IMR-90 (cell line): ENCODE results near the gene TSC2. TPM values are rescaled to one million over a fixed set of nuclear protein-coding genes. Genes with fewer than 3 reads are reported as not detected.

ENCODE experiments used
- ATAC-seq: fragments of 200-7000 bp; cut with Tn5 transposase; 2 replicates; pipeline ENCODE4 v1.9.1; 2020; ENCODE audit warnings: low read depth, mild to moderate bottlenecking, moderate library complexity
- BruUV-seq: library from RNA; stranded (reverse); fragments of 400-500 nt; replicated peaks from 2 replicates; lab custom pipeline; 2021; lab: Mats Ljungman, UMichigan
- CTCF ChIA-PET: fragments of 300-600 bp; formaldehyde crosslinking; extraction: SDS; loops from one replicate; lab custom pipeline; 2021; ENCODE audit warnings: antibody characterized with exemption; lab: Yijun Ruan, JAX
- POLR2A ChIA-PET: fragments of 300-600 bp; sonication (Branson Sonifier 250); formaldehyde crosslinking; loops from one replicate; lab custom pipeline; 2022; ENCODE audit warnings: antibody characterized with exemption; ENCODE audit not compliant: unreplicated experiment; lab: Charles Lee
- DNase-seq: peaks from one replicate; pipeline ENCODE4 v3.0.0; 2013
- H2AFZ ChIP-seq: replicated peaks from 2 replicates; pipeline ENCODE3; 2013; ENCODE audit warnings: low read length, mild to moderate bottlenecking; ENCODE audit not compliant: poor library complexity
- H2AK5ac ChIP-seq: 2 replicates; pipeline ENCODE4 v1.6.1; 2013; ENCODE audit warnings: low read depth, low read length, inconsistent platforms
- H2AK9ac ChIP-seq: replicated peaks from 2 replicates; pipeline ENCODE3; 2013; ENCODE audit warnings: mild to moderate bottlenecking, low read depth, low read length, moderate library complexity; ENCODE audit not compliant: poor library complexity
- H2BK120ac ChIP-seq: 2 replicates; pipeline ENCODE4 v1.6.1; 2013; ENCODE audit warnings: low read depth, low read length, inconsistent platforms
- H2BK15ac ChIP-seq: 3 replicates; pipeline ENCODE4 v1.6.1; 2013; ENCODE audit warnings: low read depth, low read length, inconsistent platforms
- H2BK20ac ChIP-seq: 2 replicates; pipeline ENCODE4 v1.6.1; 2013; ENCODE audit warnings: low read depth, mild to moderate bottlenecking, inconsistent platforms, low read length, moderate library complexity
- H2BK5ac ChIP-seq: 2 replicates; pipeline ENCODE4 v1.6.1; 2013; ENCODE audit warnings: mild to moderate bottlenecking, low read depth, low read length, inconsistent platforms; ENCODE audit not compliant: poor library complexity, severe bottlenecking
- H3K14ac ChIP-seq: replicated peaks from 2 replicates; pipeline ENCODE4 v1.6.1; 2013; ENCODE audit warnings: low read depth, low read length, inconsistent platforms
- H3K18ac ChIP-seq: 2 replicates; pipeline ENCODE4 v1.6.1; 2013; ENCODE audit warnings: low read depth, low read length, control low read depth
- H3K23ac ChIP-seq: 2 replicates; pipeline ENCODE4 v1.6.1; 2013; ENCODE audit warnings: low read depth, low read length, inconsistent platforms
- H3K27ac ChIP-seq: 2 replicates; pipeline ENCODE4 v1.5.1; 2013; ENCODE audit warnings: mild to moderate bottlenecking, control low read depth, low read length; ENCODE audit not compliant: insufficient read depth
- H3K27me3 ChIP-seq: 2 replicates; pipeline ENCODE4 v1.6.1; 2013; ENCODE audit warnings: low read length; ENCODE audit not compliant: control insufficient read depth, insufficient read depth
- H3K36me3 ChIP-seq: 2 replicates; pipeline ENCODE4 v1.6.1; 2013; ENCODE audit warnings: low read length, mixed read lengths; ENCODE audit not compliant: control insufficient read depth, insufficient read depth
- H3K4ac ChIP-seq: 2 replicates; pipeline ENCODE4 v1.6.1; 2013; ENCODE audit warnings: low read depth, low read length, inconsistent platforms
- H3K4me1 ChIP-seq: 2 replicates; pipeline ENCODE4 v1.6.1; 2013; ENCODE audit warnings: low read length, mixed read lengths; ENCODE audit not compliant: control insufficient read depth, insufficient read depth
- H3K4me2 ChIP-seq: 2 replicates; pipeline ENCODE4 v1.6.1; 2013; ENCODE audit warnings: low read depth, mild to moderate bottlenecking, control low read depth, low read length, moderate library complexity
- H3K4me3 ChIP-seq: 2 replicates; pipeline ENCODE4 v1.5.1; 2013; ENCODE audit warnings: low read depth, mild to moderate bottlenecking, control low read depth, low read length, moderate library complexity; ENCODE audit not compliant: insufficient read depth
- H3K56ac ChIP-seq: 2 replicates; pipeline ENCODE4 v1.6.1; 2013; ENCODE audit warnings: low read length, inconsistent platforms; ENCODE audit not compliant: insufficient read depth; ENCODE audit errors: extremely low read depth
- H3K79me1 ChIP-seq, 2 experiments: 2 replicates each; pipeline ENCODE4 v1.6.1; 2013; ENCODE audit warnings: low read length in 2 of 2, inconsistent platforms in 1 of 2, low read depth in 1 of 2
- H3K9ac ChIP-seq: 2 replicates; pipeline ENCODE4 v1.6.1; 2013; ENCODE audit warnings: low read depth, low read length, control low read depth
- H3K9me1 ChIP-seq: 2 replicates; pipeline ENCODE4 v1.6.1; 2013; ENCODE audit warnings: low read length, inconsistent platforms; ENCODE audit not compliant: insufficient read depth
- H3K9me3 ChIP-seq: 2 replicates; pipeline ENCODE4 v1.6.1; 2013; ENCODE audit warnings: low read length; ENCODE audit not compliant: control insufficient read depth, insufficient read depth
- H4K20me1 ChIP-seq: 2 replicates; pipeline ENCODE4 v1.6.1; 2013; ENCODE audit warnings: low read length, inconsistent platforms; ENCODE audit not compliant: insufficient read depth
- H4K5ac ChIP-seq: 2 replicates; pipeline ENCODE4 v1.6.1; 2013; ENCODE audit warnings: mild to moderate bottlenecking, low read depth, low read length, control low read depth
- H4K8ac ChIP-seq, 2 experiments: 2 replicates each; pipeline ENCODE4 v1.6.1; 2013; ENCODE audit warnings: low read depth in 2 of 2, low read length in 2 of 2, control low read depth in 1 of 2, inconsistent platforms in 1 of 2
- H4K91ac ChIP-seq: 2 replicates; pipeline ENCODE4 v1.6.1; 2013; ENCODE audit warnings: low read depth, low read length, inconsistent platforms; ENCODE audit not compliant: insufficient read depth
- BHLHE40 ChIP-seq: fragments of 150-350 bp; IDR thresholded peaks from 2 replicates; pipeline ENCODE4 v1.6.1; 2016; ENCODE audit warnings: mild to moderate bottlenecking, low read depth, low read length
- CEBPB ChIP-seq: IDR thresholded peaks from 2 replicates; pipeline ENCODE4 v1.6.1; 2012; ENCODE audit warnings: low read depth, low read length, improper control_type of control experiment
- NFE2L2 ChIP-seq: fragments of 150-350 bp; IDR thresholded peaks from 2 replicates; pipeline ENCODE4 v1.6.1; 2016; ENCODE audit warnings: low read depth, mild to moderate bottlenecking, low read length
- WGBS, 2 experiments: methylation state at CpG; one replicate each; pipeline versions ENCODE4 v1.1.5 to v1.1.7; 2013; ENCODE audit warnings: missing lambda C conversion rate in 2 of 2; ENCODE audit not compliant: insufficient read length in 1 of 2; ENCODE audit errors: extremely low coverage in 2 of 2; 5-methylcytosine and 5-hydroxymethylcytosine counted together
- dilution Hi-C: fragments of 300-500 bp; cut with HindIII; formaldehyde crosslinking; loops from one replicate; pipeline ENCODE4 v1.14.3; 2018; ENCODE audit warnings: low sequenced_read_pairs; ENCODE audit not compliant: unreplicated experiment
- in situ Hi-C: fragments of 300-500 bp; cut with MboI; formaldehyde crosslinking; loops from 3 replicates; pipeline ENCODE4 v1.14.3; 2019; ENCODE audit warnings: low sequenced_read_pairs, inconsistent platforms, mixed read lengths
- intact Hi-C: fragments of 100-400 bp; cut with micrococcal nuclease; formaldehyde crosslinking; loops from 2 replicates; pipeline ENCODE4 v1.10.0; 2022
- polyA plus RNA-seq, 3 experiments: library from polyadenylated mRNA; depleted of rRNA; stranded (reverse); fragments of >200 nt; gene quantifications; 2 replicates each; pipeline ENCODE4 v1.2.3, GENCODE V29; 2012; ENCODE audit warnings: low replicate concordance in 1 of 3
- total RNA-seq: library from RNA; depleted of rRNA; stranded (reverse); fragments of >200 nt; gene quantifications from 2 replicates; pipeline ENCODE4 v1.2.3, GENCODE V29; 2012

Gene TSC2
- total and polyA plus RNA-seq, 2 of the 4 experiments (the other 2 are of a cell fraction) = 31.4 to 88.6 TPM

DNA sequence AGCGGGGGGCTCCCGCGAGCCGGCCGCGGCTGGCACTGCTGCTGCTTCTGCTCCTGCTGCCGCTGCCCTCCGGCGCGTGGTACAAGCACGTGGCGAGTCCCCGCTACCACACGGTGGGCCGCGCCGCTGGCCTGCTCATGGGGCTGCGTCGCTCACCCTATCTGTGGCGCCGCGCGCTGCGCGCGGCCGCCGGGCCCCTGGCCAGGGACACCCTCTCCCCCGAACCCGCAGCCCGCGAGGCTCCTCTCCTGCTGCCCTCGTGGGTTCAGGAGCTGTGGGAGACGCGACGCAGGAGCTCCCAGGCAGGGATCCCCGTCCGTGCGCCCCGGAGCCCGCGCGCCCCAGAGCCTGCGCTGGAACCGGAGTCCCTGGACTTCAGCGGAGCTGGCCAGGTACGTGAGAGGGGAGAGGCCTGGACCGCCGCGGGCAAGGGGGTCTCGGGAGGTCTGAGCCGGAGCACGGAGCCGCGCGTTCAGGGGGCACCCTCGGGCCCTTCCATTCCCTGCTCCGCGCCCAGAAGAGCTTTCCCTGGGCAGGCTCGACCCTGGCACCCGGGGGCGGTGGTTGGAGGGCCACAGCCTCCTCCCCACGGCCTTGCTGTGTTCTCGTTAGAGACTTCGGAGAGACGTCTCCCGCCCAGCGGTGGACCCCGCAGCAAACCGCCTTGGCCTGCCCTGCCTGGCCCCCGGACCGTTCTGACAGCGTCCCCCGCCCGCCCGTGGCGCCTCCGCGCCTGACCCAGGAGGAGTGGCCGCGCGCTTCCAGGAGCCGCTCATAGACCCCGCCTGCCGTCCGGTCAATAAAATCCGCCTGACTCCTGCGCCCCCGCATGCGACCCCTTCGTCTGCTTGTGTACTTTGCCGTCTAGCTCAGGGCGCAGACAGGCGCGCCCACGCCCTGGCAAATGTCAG, 27.6 kb upstream of the TSC2 start:
- peaks cover 6% of the 10 kb centered on the region for H3K9me1 ChIP-seq
- no peak overlapping the region for H2BK15ac ChIP-seq
- no peak for ATAC-seq
- TF ChIP-seq CEBPB (no peak), NFE2L2 (no peak), BHLHE40 (no peak)
- no peak overlapping the region for H3K18ac ChIP-seq
- no peak overlapping the region for H3K4me3 ChIP-seq
- no peak overlapping the region for H2BK20ac ChIP-seq
- H3K56ac ChIP-seq = no peak overlapping the region
- H3K23ac ChIP-seq = no peak overlapping the region
- H2AK5ac ChIP-seq = no peak overlapping the region
- H4K5ac ChIP-seq = no peak overlapping the region
- peak overlapping the region; percentile 67 for H2AFZ ChIP-seq
- no peaks in the 10 kb centered on the region for H3K36me3 ChIP-seq
- no peak overlapping the region for H3K4ac ChIP-seq
- intact Hi-C loops (no loop called here), dilution Hi-C loops (no loop called here), in situ Hi-C loops (loop anchor here (5.0 kb wide), 1 partner anchor 122 kb away; no protein-coding TSS in a partner anchor)
- H4K91ac ChIP-seq = no peak overlapping the region
- no peak overlapping the region for H3K14ac ChIP-seq
- WGBS, 2 experiments = 10% methylated on average over 49 of the region's 96 CpGs; no CpG with 5 or more reads in 1 of the 2 experiments
- H3K27me3 ChIP-seq = peaks cover 18% of the 10 kb centered on the region; the same call in 1 of the 2 replicates
- H3K27ac ChIP-seq = no peak overlapping the region
- no peak overlapping the region for H2BK120ac ChIP-seq
- peak overlapping the region; percentile 78 for H2AK9ac ChIP-seq
- DNase-seq = no peak
- H4K20me1 ChIP-seq = no peaks in the 10 kb centered on the region
- CTCF ChIA-PET = interaction anchor here (0.6 kb wide), 1 partner anchor 879 kb away, joined by 4 read pairs; no protein-coding TSS in a partner anchor
- no peaks in the 10 kb centered on the region for H3K9me3 ChIP-seq
- no peak overlapping the region for H4K8ac ChIP-seq
- BruUV-seq = no TSS peak
- no peak overlapping the region for H3K9ac ChIP-seq
- no peak overlapping the region; the same call in 1 of the 2 replicates for H3K4me2 ChIP-seq
- no peak overlapping the region for H2BK5ac ChIP-seq
- H3K4me1 ChIP-seq = peaks cover 7% of the 10 kb centered on the region; the same call in 1 of the 2 replicates
- POLR2A ChIA-PET = no interaction called here
- no peaks in the 10 kb centered on the region; a peak in 1 of 4 replicates for H3K79me1 ChIP-seq
